ENCODE data around the gene ZEB2. TPM values are rescaled to one million over a fixed set of nuclear protein-coding genes. Genes with fewer than 3 reads are reported as not detected.

Gene ZEB2
- polyA plus RNA-seq, 2 donors = 3.7 to 5.9 TPM

DNA sequence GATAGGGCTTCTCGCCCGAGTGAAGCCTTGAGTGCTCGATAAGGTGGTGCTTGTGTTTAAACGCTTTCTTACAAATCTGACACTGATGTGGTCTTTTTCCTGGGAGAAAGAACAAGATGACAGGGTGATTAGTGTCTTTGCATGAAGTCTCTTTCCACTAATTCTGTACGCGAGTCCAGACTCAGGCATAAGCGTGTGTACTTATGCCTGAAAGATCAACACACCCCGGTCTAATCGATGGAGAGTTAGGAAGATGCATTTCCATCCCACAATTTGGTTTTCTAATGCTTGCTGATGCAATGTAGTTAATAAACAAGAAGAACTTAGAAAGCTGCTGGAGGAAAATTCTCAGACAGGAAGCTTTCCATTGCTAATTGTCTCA is 130.0 kb downstream of the ZEB2 start:
- Histone ChIP-seq H3K36me3 (ENCODE audit: control insufficient read depth in 2 of 2, insufficient read depth in 2 of 2, low read length in 1 of 2) (no peaks in the 10 kb centered on the region), H3K27ac (ENCODE audit: low read depth in 2 of 2, low read length in 1 of 2) (no peak overlapping the region)

DNA sequence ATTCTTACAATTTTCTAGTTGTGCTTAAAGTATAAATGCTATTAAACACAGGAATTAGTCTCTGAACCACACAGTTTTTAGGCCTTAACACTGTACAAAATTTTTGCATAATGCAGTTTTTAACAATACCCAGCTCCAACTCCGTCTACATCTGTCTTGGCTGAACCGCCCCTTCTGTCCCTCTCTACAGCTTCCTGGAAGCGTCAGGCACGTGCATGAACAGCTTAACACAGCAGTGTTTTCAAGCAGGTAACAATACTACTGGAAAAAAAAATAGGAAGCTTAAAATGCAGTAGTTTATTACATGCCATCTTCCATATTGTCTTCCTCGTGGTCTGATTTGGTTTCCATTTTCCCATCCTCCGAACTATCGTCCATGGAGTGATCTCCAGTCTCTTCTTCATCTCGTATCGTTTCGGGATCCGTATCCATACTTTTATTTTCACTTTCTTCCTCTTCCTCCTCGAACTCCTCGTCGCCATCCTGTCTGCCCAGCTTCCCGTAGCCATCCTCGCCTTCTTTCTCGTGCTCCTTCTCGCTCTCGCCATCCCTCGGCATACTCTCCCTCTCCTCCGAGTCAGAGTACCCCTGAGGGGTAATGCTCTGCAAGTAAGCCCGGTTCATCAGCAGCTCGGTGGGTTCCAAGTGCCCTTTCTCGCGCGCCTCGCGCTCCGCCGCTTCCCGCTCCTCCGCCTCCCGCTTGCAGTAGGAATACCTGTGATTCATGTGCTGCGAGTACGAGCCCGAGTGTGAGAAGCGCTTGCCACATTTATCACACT is 130.6 kb downstream of the ZEB2 start:
- Histone ChIP-seq H3K27me3 (ENCODE audit: control insufficient read depth in 1 of 2, insufficient read depth in 2 of 2, low read length in 2 of 2) (no peaks in the 10 kb centered on the region), H3K4me3 (ENCODE audit: low read depth in 1 of 2, low read length in 2 of 2) (peak overlapping the region; percentile 52 to 62), H3K9me3 (ENCODE audit: control insufficient read depth in 2 of 2, insufficient read depth in 1 of 2, low read depth in 1 of 2, low read length in 1 of 2) (no peaks in the 10 kb centered on the region), H3K36me3 (ENCODE audit: control insufficient read depth in 2 of 2, insufficient read depth in 2 of 2, low read length in 1 of 2) (no peaks in the 10 kb centered on the region), H3K27ac (ENCODE audit: low read depth in 2 of 2, low read length in 1 of 2) (no peak overlapping the region), H3K4me1 (ENCODE audit: control insufficient read depth in 2 of 2, insufficient read depth in 2 of 2, low read length in 1 of 2) (no peaks in the 10 kb centered on the region)
- WGBS, 2 donors = 50 to 53% methylated on average over 37 of the region's 37 CpGs

More for the DNA sequence above, 130.0 kb downstream of the ZEB2 start:
- no peaks in the 10 kb centered on the region for H3K27me3 ChIP-seq (ENCODE audit: control insufficient read depth in 1 of 2, insufficient read depth in 2 of 2, low read length in 2 of 2)
- WGBS, 2 donors = 40 to 59% methylated on average over 9 of the region's 9 CpGs
- no peaks in the 10 kb centered on the region for H3K9me3 ChIP-seq (ENCODE audit: control insufficient read depth in 2 of 2, insufficient read depth in 1 of 2, low read depth in 1 of 2, low read length in 1 of 2)
- peak overlapping the region; percentile 52 to 62 for H3K4me3 ChIP-seq (ENCODE audit: low read depth in 1 of 2, low read length in 2 of 2)
- no peaks in the 10 kb centered on the region for H3K4me1 ChIP-seq (ENCODE audit: control insufficient read depth in 2 of 2, insufficient read depth in 2 of 2, low read length in 1 of 2)

DNA sequence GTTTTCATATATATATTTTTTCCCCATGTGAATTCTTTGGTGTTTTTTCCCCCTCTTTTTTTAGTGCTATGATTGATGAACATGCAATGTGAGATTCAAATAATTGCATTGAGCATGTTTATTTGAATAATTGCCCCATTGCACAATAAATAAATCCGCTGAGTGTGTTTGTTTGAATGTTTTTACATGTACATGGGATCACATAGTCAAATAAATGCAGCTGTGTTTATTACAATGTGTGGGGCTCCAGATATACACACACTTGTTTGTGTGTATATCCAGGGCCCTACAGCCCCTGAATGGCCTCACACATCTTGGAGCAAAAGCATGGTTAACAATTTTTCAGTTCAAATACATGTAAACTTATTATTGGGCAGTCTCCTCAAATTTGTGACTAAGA is 134.5 kb downstream of the ZEB2 start:
- 80 to 81% methylated on average over 1 of the region's 1 CpG for WGBS, 2 donors

DNA sequence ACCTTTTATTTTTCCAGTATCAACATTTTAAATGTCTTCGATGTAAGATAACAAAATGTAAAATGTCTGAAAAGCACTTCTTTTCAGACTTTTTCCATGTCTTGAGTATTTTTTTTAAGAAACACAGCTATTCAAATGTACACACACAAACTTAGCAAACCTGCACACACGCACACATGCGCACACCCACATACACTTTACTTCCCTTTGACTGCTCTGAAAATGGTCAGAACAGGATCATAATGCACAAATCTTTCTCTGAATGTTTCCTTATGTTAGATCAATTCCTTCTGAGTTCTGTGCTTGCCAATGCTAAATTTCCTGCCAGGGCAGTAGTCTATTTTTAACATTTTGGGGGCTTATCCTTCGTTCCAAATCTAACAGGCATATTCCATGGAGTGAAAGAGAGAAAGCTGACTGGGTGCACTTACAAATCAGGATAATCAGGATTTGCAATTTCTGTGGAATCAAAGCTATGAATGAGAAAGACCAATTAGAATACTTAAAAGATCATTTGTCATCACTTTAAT is 136.3 kb downstream of the ZEB2 start:
- H3K27me3 ChIP-seq (ENCODE audit: control insufficient read depth in 1 of 2, insufficient read depth in 2 of 2, low read length in 2 of 2) = no peaks in the 10 kb centered on the region
- H3K27ac ChIP-seq (ENCODE audit: low read depth in 2 of 2, low read length in 1 of 2) = no peak overlapping the region
- H3K36me3 ChIP-seq (ENCODE audit: control insufficient read depth in 2 of 2, insufficient read depth in 2 of 2, low read length in 1 of 2) = no peaks in the 10 kb centered on the region
- H3K9me3 ChIP-seq (ENCODE audit: control insufficient read depth in 2 of 2, insufficient read depth in 1 of 2, low read depth in 1 of 2, low read length in 1 of 2) = no peaks in the 10 kb centered on the region
- no peaks in the 10 kb centered on the region for H3K4me1 ChIP-seq (ENCODE audit: control insufficient read depth in 2 of 2, insufficient read depth in 2 of 2, low read length in 1 of 2)
- no peak overlapping the region for H3K4me3 ChIP-seq (ENCODE audit: low read depth in 1 of 2, low read length in 2 of 2)
- WGBS, 2 donors = 83 to 85% methylated on average over 4 of the region's 4 CpGs

More for the DNA sequence above, 134.5 kb downstream of the ZEB2 start:
- no peaks in the 10 kb centered on the region for H3K36me3 ChIP-seq (ENCODE audit: control insufficient read depth in 2 of 2, insufficient read depth in 2 of 2, low read length in 1 of 2)
- no peaks in the 10 kb centered on the region for H3K9me3 ChIP-seq (ENCODE audit: control insufficient read depth in 2 of 2, insufficient read depth in 1 of 2, low read depth in 1 of 2, low read length in 1 of 2)
- H3K27me3 ChIP-seq (ENCODE audit: control insufficient read depth in 1 of 2, insufficient read depth in 2 of 2, low read length in 2 of 2) = no peaks in the 10 kb centered on the region
- H3K4me3 ChIP-seq (ENCODE audit: low read depth in 1 of 2, low read length in 2 of 2) = no peak overlapping the region
- no peaks in the 10 kb centered on the region for H3K4me1 ChIP-seq (ENCODE audit: control insufficient read depth in 2 of 2, insufficient read depth in 2 of 2, low read length in 1 of 2)
- no peak overlapping the region for H3K27ac ChIP-seq (ENCODE audit: low read depth in 2 of 2, low read length in 1 of 2)

DNA sequence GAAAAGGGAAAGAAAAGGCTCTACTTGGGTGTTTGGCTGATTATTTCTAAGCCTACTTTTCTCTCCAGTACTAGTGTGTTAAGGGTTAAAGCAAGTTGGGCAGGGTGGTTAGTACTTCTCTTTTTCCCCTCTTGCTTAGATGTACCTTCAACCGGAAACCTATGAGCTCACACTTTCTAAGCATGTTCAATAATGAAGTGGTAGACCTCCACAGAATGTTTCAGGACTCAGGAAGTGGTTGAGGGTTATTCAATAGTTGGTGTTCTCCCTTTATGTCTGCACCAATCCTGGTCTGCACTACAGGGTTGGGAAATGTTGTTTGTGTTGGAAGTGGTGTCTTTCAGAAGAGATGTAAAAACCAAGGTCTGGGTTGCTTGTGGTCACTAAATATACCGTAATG is 137.1 kb downstream of the ZEB2 start:
- Histone ChIP-seq H3K4me3 (ENCODE audit: low read depth in 1 of 2, low read length in 2 of 2) (no peak overlapping the region), H3K4me1 (ENCODE audit: control insufficient read depth in 2 of 2, insufficient read depth in 2 of 2, low read length in 1 of 2) (no peaks in the 10 kb centered on the region), H3K36me3 (ENCODE audit: control insufficient read depth in 2 of 2, insufficient read depth in 2 of 2, low read length in 1 of 2) (no peaks in the 10 kb centered on the region), H3K27ac (ENCODE audit: low read depth in 2 of 2, low read length in 1 of 2) (no peak overlapping the region), H3K27me3 (ENCODE audit: control insufficient read depth in 1 of 2, insufficient read depth in 2 of 2, low read length in 2 of 2) (no peaks in the 10 kb centered on the region), H3K9me3 (ENCODE audit: control insufficient read depth in 2 of 2, insufficient read depth in 1 of 2, low read depth in 1 of 2, low read length in 1 of 2) (no peaks in the 10 kb centered on the region)
- WGBS, 2 donors = 63 to 71% methylated on average over 2 of the region's 2 CpGs

DNA sequence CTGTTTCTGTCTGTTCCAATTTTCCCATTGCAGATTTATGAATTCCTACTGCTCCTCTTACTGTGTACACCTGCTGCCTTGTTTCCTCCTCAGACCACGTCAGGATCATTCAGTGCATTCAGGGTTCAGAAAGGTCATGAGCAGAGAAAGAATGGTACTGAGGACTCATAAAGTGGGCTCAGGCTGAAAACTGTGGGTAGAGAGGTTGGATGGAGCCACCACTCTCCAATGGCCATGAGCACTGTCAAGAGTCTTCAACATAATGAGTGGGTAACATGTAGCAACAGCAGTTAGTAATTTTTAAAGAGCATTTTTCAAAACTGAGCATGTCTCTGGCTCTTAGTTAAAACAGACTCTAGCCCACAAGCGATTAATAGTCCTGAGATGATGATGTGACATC is 138.2 kb downstream of the ZEB2 start:
- H3K4me1 ChIP-seq (ENCODE audit: control insufficient read depth in 2 of 2, insufficient read depth in 2 of 2, low read length in 1 of 2) = no peaks in the 10 kb centered on the region
- H3K9me3 ChIP-seq (ENCODE audit: control insufficient read depth in 2 of 2, insufficient read depth in 1 of 2, low read depth in 1 of 2, low read length in 1 of 2) = no peaks in the 10 kb centered on the region
- H3K36me3 ChIP-seq (ENCODE audit: control insufficient read depth in 2 of 2, insufficient read depth in 2 of 2, low read length in 1 of 2) = no peaks in the 10 kb centered on the region
- H3K27me3 ChIP-seq (ENCODE audit: control insufficient read depth in 1 of 2, insufficient read depth in 2 of 2, low read length in 2 of 2) = no peaks in the 10 kb centered on the region
- H3K4me3 ChIP-seq (ENCODE audit: low read depth in 1 of 2, low read length in 2 of 2) = no peak overlapping the region
- no peak overlapping the region for H3K27ac ChIP-seq (ENCODE audit: low read depth in 2 of 2, low read length in 1 of 2)
- 67 to 82% methylated on average over 2 of the region's 2 CpGs for WGBS, 2 donors

DNA sequence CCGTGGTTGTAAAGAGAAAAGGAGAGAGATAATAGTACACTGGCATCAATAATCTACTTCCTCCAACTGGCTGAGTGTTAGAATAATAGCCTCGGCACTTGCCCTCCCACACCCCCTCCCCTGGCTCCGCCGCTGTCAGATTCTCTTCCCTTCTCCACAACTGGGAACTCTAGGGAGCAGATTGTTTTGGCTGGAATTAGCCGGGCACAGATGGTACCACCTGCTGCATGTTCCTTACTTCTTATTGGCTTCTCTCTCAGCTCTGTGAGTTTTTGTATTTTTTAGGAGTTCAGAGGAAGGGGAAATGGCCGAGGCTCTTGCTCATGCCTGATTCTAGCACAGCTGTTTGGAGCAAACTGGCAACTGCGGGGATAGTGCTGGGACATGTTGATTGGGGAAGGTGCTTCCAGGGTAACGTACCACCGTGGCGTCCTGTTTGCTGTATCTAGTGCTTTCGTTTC is 140.0 kb downstream of the ZEB2 start:
- Histone ChIP-seq H3K27me3 (ENCODE audit: control insufficient read depth in 1 of 2, insufficient read depth in 2 of 2, low read length in 2 of 2) (no peaks in the 10 kb centered on the region), H3K9me3 (ENCODE audit: control insufficient read depth in 2 of 2, insufficient read depth in 1 of 2, low read depth in 1 of 2, low read length in 1 of 2) (no peaks in the 10 kb centered on the region), H3K36me3 (ENCODE audit: control insufficient read depth in 2 of 2, insufficient read depth in 2 of 2, low read length in 1 of 2) (no peaks in the 10 kb centered on the region), H3K4me3 (ENCODE audit: low read depth in 1 of 2, low read length in 2 of 2) (no peak overlapping the region), H3K4me1 (ENCODE audit: control insufficient read depth in 2 of 2, insufficient read depth in 2 of 2, low read length in 1 of 2) (no peaks in the 10 kb centered on the region), H3K27ac (ENCODE audit: low read depth in 2 of 2, low read length in 1 of 2) (peak overlapping the region in 1 of 2 donors; percentile 9)
- 52 to 54% methylated on average over 11 of the region's 11 CpGs for WGBS, 2 donors

DNA sequence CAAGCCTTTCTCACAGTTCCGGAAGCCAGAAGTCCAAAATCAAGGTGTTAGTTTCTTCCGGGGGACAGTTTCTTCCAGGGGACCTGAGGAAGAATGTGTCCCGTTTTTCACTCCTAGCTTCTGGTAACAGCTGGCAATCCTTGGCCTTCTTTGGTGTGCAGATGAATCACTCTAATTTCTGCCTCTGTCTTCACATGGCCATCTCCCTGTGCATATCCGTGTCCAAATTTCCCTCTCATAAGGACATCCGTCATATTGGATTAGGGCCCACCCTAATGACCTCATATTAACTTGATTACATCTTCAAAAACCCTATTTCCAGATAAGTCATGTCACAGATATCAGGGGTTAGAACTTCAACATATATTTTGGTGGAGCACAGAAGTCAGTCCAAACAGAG is 141.4 kb downstream of the ZEB2 start:
- Histone ChIP-seq H3K9me3 (ENCODE audit: control insufficient read depth in 2 of 2, insufficient read depth in 1 of 2, low read depth in 1 of 2, low read length in 1 of 2) (no peaks in the 10 kb centered on the region), H3K4me3 (ENCODE audit: low read depth in 1 of 2, low read length in 2 of 2) (no peak overlapping the region), H3K36me3 (ENCODE audit: control insufficient read depth in 2 of 2, insufficient read depth in 2 of 2, low read length in 1 of 2) (no peaks in the 10 kb centered on the region), H3K27ac (ENCODE audit: low read depth in 2 of 2, low read length in 1 of 2) (no peak overlapping the region), H3K27me3 (ENCODE audit: control insufficient read depth in 1 of 2, insufficient read depth in 2 of 2, low read length in 2 of 2) (no peaks in the 10 kb centered on the region), H3K4me1 (ENCODE audit: control insufficient read depth in 2 of 2, insufficient read depth in 2 of 2, low read length in 1 of 2) (no peaks in the 10 kb centered on the region)
- WGBS, 2 donors = 84 to 85% methylated on average over 5 of the region's 5 CpGs

DNA sequence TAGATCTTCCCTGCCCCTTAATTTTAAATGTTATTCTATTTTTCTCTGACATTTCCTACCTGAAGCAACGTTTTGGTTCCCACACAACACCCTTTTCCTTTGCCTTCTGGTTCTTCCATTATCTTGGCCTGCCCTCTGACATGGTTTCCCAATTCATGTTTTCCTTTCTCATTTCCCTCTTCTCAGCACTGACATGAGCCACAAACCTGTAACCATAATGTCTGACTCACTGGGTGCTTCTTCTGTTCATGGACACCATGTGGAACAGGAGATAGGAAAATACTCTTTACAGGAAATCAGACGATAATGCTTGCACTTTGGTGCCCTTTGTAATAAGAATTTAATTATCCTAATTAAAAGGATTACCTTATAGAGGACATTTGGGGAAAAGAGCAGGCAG is 142.0 kb downstream of the ZEB2 start:
- Histone ChIP-seq H3K27me3 (ENCODE audit: control insufficient read depth in 1 of 2, insufficient read depth in 2 of 2, low read length in 2 of 2) (no peaks in the 10 kb centered on the region), H3K27ac (ENCODE audit: low read depth in 2 of 2, low read length in 1 of 2) (no peak overlapping the region), H3K36me3 (ENCODE audit: control insufficient read depth in 2 of 2, insufficient read depth in 2 of 2, low read length in 1 of 2) (no peaks in the 10 kb centered on the region), H3K9me3 (ENCODE audit: control insufficient read depth in 2 of 2, insufficient read depth in 1 of 2, low read depth in 1 of 2, low read length in 1 of 2) (no peaks in the 10 kb centered on the region), H3K4me1 (ENCODE audit: control insufficient read depth in 2 of 2, insufficient read depth in 2 of 2, low read length in 1 of 2) (no peaks in the 10 kb centered on the region), H3K4me3 (ENCODE audit: low read depth in 1 of 2, low read length in 2 of 2) (no peak overlapping the region)
- WGBS, 2 donors = 55 to 77% methylated on average over 2 of the region's 2 CpGs

DNA sequence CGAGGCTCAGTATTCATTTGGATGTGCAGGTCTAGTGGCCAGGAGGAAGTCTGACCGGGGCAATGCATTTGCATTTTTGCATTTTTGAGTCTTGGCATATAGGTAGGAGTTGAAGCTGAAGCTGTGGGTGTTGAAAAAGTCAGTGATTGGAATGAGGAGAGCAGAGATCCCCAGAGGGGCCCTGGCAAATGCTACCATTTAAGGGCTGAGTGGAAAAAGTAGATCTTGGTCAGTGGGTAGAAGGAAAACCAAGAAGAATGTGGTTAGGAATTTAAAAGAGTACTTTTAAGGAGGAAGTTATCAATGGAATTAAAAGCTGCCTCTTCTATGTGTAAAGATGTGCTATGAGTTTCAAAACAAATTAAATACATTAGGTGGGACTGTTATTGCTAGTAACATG is 143.0 kb downstream of the ZEB2 start:
- 95 to 98% methylated on average over 2 of the region's 2 CpGs for WGBS, 2 donors
- H3K27ac ChIP-seq (ENCODE audit: low read depth in 2 of 2, low read length in 1 of 2) = no peak overlapping the region
- H3K27me3 ChIP-seq (ENCODE audit: control insufficient read depth in 1 of 2, insufficient read depth in 2 of 2, low read length in 2 of 2) = no peaks in the 10 kb centered on the region
- no peaks in the 10 kb centered on the region for H3K9me3 ChIP-seq (ENCODE audit: control insufficient read depth in 2 of 2, insufficient read depth in 1 of 2, low read depth in 1 of 2, low read length in 1 of 2)
- H3K36me3 ChIP-seq (ENCODE audit: control insufficient read depth in 2 of 2, insufficient read depth in 2 of 2, low read length in 1 of 2) = no peaks in the 10 kb centered on the region
- no peak overlapping the region for H3K4me3 ChIP-seq (ENCODE audit: low read depth in 1 of 2, low read length in 2 of 2)
- no peaks in the 10 kb centered on the region for H3K4me1 ChIP-seq (ENCODE audit: control insufficient read depth in 2 of 2, insufficient read depth in 2 of 2, low read length in 1 of 2)
